HL-60/S4 treated with retinoic acid at 250 ng/mL for 4 days and 3 days (cell line): Measurements from ENCODE around the gene FLOT2.
"Not testable (repeated sequence)": the region's sequence is repeated elsewhere in the genome, so short reads cannot be mapped to it uniquely, and the experiment has no call there.

Experiments used
- in situ Hi-C: fragments of 300-500 bp; cut with MboI; formaldehyde crosslinking; loops from 2 replicates; pipeline ENCODE4 v1.7.0; 2022; ENCODE audit warnings: low sequenced_read_pairs

FLOT2 gene

DNA sequence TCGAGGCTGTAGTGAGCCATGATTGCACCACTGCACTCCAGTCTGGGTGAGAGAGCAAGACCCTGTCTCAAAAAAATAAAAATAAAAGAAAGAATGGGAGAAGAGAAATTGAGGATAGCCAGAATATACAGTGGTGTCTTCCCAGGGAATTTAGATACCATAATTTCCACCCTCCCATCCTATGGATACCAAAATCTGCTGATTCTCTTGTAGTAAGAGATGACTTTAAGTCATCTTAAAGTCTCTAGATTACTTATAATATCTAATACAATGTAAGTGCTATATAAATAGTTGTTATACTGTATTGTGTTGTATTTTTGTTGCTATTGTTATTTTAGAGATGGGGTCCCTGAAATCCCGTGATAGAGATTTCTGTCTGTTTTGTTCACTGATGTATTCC lies 44.2 kb downstream of the FLOT2 start:
- in situ Hi-C loops = no loop called here

DNA sequence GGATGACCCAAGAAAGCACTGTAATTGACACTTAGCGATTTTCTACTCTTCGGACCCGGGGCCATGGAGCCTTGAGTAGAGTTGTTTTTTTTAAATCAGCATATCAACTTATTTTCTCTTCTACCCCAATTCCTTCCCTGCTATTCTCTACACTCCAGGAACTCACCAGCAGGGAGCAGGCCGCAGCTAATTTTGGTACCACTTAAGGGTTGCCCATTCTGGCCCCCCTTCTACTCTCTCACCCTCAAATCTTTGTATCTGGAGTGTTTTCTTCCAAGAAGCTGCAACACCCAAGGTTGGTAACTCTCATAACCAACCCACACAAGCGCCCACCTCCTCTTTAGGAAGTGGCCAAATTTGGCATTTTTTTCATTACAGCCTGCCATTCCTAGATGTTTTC lies 48.3 kb downstream of the FLOT2 start:
- in situ Hi-C loops = no loop called here

DNA sequence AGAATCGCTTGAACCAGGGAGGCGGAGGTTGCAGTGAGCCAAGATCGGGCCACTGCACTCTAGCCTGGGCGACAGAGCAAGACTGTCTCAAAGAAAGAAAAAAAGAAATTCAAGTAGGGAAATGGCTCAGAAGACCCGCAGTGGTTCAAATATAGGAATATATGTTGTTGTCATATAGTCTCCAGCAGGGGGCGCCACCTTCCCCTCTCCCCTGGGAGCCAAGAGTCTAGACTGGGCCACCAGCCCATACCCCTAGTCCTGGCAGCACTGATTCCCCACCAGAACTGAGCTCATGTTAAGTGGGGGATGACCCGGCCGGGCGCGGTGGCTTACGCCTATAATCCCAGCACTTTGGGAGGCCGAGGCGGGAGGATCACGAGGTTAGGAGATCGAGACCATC lies 48.9 kb downstream of the FLOT2 start:
- in situ Hi-C loops = not testable (repeated sequence)

DNA sequence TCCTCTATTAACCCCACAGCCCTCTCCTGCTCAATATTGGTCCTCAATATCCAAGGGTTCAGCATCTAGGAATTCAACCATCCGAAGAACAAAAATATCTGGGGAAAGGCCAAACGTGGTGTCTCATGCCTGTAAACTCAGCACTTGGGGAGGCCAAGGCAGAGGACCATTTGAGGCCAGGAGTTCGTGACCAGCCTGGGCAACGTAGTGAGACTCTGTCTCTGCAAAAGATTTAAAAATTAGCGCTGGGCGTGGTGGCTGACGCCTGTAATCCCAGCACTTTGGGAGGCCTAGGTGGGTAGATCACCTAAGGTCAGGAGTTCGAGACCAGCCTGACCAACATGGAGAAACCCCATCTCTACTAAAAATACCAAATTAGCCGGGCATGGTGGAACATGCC lies 50.8 kb downstream of the FLOT2 start:
- in situ Hi-C loops = not testable (repeated sequence)

DNA sequence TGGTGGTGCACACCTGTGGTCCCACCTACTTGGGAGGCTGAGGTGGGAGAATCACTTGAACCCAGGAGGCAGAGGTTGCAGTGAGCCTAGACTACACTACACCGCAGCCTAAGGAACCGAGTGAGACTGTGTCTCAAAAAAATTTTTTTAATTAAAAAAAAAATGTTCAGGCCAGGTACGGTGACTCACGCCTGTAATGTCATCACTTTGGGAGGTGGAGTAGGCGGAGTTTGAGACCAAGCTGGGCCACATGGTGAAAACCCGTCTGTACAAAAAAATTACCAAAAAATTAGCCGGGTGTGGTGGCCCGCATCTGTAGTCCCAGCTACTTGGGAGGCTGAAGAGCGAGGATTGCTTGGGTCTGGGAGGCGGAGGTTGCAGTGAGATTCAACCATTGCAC lies 51.3 kb downstream of the FLOT2 start:
- in situ Hi-C loops = no loop called here

DNA sequence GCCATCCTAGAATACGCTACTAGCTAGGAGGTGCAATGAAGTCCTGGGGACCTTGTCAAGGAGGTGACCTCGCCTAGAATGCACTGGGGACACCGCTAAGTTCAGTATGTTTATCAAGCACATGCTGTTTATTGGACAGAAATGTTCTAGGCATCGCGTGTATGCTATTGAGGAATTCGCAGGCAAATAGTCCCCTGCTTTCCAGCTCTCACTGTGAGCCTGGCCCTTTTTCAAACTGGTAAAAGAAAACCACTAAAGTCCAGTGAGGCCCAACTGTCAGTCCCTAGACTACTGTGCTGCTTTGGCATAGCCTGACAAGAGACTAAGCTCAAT lies 53.8 kb downstream of the FLOT2 start:
- in situ Hi-C loops = no loop called here

DNA sequence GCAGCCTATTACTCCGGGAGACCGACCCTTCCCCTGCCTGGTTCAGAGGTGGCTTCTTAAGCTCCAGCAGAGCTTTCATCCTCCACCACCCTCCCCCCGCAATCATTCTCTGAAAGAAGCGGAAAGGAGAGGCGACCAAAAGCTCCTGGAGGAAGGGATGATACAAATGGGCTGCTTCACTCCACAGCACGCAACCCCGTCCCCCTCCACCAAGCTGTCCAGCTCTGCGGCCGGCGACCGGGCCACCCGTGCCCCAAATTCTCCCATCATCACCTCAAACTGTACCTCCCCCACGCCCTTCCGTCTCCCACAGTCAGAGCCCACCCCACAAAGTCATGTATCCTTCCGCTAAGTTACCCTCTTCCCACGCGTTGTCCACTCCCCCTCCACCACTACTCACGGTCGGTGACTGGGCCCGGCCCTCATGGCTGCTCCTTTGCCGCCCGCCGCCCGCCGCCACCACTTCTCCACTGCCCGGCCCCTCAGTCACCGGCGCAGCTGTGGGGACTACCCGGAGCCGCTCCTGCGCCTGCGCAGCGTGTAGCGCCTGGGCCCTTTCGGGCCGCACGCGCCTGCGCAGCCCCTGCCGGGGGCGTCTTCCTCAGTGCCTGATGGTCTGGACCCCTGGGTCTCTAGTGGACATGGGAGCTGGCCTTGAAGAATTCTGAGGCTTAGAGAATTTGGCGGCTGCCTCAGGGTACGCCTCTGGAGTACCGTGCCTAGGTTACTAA lies 55.1 kb downstream of the FLOT2 start, which contains the start of gene FAM222B:
FAM222B (minus strand) TSS at position 509 of the 731 bp plus-strand sequence. CDS start 76,123 bp downstream, outside the sequence.
- in situ Hi-C loops = no loop called here

DNA sequence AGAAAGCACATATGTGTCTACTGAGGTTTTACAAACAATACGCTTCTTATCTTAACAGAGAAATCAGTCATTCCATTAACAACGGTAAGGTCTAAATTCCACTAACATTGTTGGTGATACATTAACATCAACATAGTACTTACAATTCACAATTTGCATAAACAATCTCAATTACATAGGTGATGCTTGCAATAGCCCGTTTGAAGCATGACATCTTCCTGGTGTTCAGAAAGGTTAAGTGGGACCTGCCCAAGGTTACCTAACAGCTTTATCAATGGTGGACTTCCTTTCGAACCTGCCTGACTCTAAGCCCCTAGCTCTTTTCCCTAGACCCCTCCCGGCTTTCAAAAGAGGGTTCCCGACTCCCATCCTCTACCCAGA lies 55.6 kb downstream of the FLOT2 start:
- in situ Hi-C loops = no loop called here

DNA sequence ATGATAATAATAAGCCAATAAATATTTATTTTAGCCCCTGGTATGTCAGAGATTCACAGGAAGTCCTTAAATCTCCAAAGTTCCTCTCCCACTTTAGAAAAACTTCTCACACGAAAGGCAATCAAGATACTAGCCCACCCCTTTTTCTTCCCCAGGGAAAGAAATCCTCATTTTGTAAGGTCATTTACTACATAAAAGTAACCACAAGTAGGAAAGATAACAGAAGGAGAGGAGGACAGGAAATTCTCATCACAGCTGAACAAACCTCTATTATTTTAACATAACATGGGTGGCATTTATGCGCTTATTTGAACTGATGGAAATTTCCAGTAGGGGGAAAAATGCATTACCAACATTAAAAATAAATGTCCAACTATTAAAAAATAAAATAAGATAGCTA lies 58.3 kb downstream of the FLOT2 start:
- in situ Hi-C loops = no loop called here

DNA sequence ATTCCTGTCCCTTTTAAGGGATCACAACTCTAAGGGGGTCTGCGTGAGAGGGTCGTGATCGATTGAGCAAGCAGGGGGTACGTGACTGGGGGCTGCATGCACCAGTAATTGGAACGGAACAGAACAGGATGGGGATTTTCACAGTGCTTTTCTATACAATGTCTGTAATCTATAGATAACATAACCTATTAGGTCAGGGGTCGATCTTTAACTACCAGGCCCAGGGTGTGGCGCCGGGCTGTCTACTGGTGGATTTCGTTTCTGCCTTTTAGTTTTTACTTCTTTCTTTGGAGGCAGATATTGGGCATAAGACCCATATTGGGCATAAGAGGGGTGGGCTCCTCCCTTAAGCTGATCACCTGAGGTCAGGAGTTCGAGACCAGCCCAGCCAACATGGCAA lies 61.0 kb downstream of the FLOT2 start:
- in situ Hi-C loops = not testable (repeated sequence)

DNA sequence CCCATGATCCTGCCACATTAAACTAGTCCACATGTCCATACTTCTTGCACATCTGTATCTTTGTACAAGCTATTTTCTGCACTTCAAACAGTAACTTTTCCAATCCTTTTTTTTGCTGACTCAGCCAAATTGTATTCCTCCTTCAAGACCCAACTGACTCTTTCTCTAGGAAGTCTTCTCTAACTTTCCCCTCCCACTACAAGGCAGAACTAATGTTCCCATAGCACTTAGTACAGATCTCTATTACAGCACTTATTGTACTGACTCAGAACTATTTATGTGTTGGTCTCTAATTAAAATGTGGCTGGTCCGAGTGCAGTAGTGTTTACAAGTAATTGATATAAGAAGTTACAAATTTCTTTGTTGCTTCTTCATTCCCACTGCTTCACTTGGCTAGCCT lies 63.1 kb downstream of the FLOT2 start:
- in situ Hi-C loops = no loop called here
